HG02852 (cell line): Measurements from ENCODE around the gene ATG5.
"Not testable (repeated sequence)": the region's sequence is repeated elsewhere in the genome, so short reads cannot be mapped to it uniquely, and the experiment has no call there.

ENCODE experiments used
- ATAC-seq: cut with Tn5 transposase; IDR thresholded peaks from one replicate; pipeline ENCODE4 v1.9.1; 2021; ENCODE audit warnings: mild to moderate bottlenecking, moderate library complexity; ENCODE audit not compliant: unreplicated experiment

Gene ATG5

GRCh38 chr6:106259748-106260147 lies 65.8 kb downstream of the ATG5 start:
- ATAC-seq = not testable (repeated sequence)

- ATAC-seq = no peak
These were observed 66.8 kb downstream of the ATG5 start for GRCh38 chr6:106258726-106259125.

GRCh38 chr6:106257195-106257594 lies 68.4 kb downstream of the ATG5 start:
- ATAC-seq = no peak

GRCh38 chr6:106256201-106256968 lies 69.2 kb downstream of the ATG5 start:
- no peak for ATAC-seq

GRCh38 chr6:106255306-106255705 lies 70.3 kb downstream of the ATG5 start:
- ATAC-seq = no peak

GRCh38 chr6:106254636-106255035 lies 70.9 kb downstream of the ATG5 start:
- ATAC-seq = no peak

GRCh38 chr6:106253731-106254130 lies 71.8 kb downstream of the ATG5 start:
- ATAC-seq = no peak

- no peak for ATAC-seq
These were observed 72.4 kb downstream of the ATG5 start for GRCh38 chr6:106253172-106253571.

- no peak for ATAC-seq
These were observed 72.9 kb downstream of the ATG5 start for GRCh38 chr6:106252687-106253086.

GRCh38 chr6:106251531-106252255 lies 73.9 kb downstream of the ATG5 start:
- ATAC-seq = not testable (repeated sequence)

- ATAC-seq = no peak
These were observed 74.6 kb downstream of the ATG5 start for GRCh38 chr6:106250953-106251352.

GRCh38 chr6:106249658-106250057 lies 75.9 kb downstream of the ATG5 start:
- no peak for ATAC-seq

GRCh38 chr6:106247733-106248132 lies 77.8 kb downstream of the ATG5 start:
- ATAC-seq = peak; percentile 46

GRCh38 chr6:106247293-106247692 lies 78.3 kb downstream of the ATG5 start:
- peak; percentile 32 for ATAC-seq

- peak; percentile 70 for ATAC-seq
These were observed 80.6 kb downstream of the ATG5 start for GRCh38 chr6:106244931-106245330.

GRCh38 chr6:106244521-106244920 lies 81.0 kb downstream of the ATG5 start:
- ATAC-seq = no peak

GRCh38 chr6:106243261-106243660 lies 82.3 kb downstream of the ATG5 start:
- no peak for ATAC-seq

GRCh38 chr6:106241498-106241897 lies 84.1 kb downstream of the ATG5 start:
- ATAC-seq = no peak

- ATAC-seq = no peak
These were observed 88.3 kb downstream of the ATG5 start for GRCh38 chr6:106237286-106237685.

GRCh38 chr6:106229876-106230445 lies 95.6 kb downstream of the ATG5 start:
- not testable (repeated sequence) for ATAC-seq

GRCh38 chr6:106227612-106228507 lies 97.7 kb downstream of the ATG5 start:
- no peak for ATAC-seq
